Mammary epithelial cell (primary cell): ENCODE results near the gene C3orf62.

Experiments
- EZH2 ChIP-seq: IDR thresholded peaks from 2 replicates; pipeline ENCODE4 v1.6.1; 2012; ENCODE audit warnings: low read length, inconsistent platforms, borderline replicate concordance
- TF ChIP-seq, protein P1 (sequence below), 2 donors: IDR thresholded peaks in 1 of 2; conservative IDR thresholded peaks in 1 of 2; 2 replicates each; pipeline ENCODE4 v1.5.1; 2011 to 2012; ENCODE audit warnings: inconsistent platforms in 2 of 2, low read length in 2 of 2, mild to moderate bottlenecking in 2 of 2, control low read depth in 1 of 2, low read depth in 1 of 2; ENCODE audit not compliant: insufficient read depth in 1 of 2; ENCODE audit errors: extremely low read depth in 1 of 2

DNA sequence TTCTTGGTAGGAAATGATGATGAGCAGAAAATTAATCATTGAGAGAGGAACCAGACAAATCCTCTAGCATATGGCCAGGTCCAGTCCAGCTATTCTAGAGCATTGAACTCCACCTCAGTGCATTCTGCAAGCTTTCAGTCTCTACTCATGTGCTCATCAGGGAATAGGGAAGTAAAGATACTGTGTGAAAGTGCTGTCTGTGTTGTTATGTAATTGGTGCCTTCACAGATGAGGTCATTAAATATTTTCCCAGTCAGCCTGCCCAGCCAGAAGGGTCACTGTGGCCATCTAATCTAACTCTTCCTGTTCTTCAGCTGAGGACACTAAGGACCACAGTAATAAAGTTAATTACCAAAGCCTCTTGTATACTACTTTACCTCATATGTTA is 28.2 kb downstream of the C3orf62 start:
- TF ChIP-seq, protein P1, sequence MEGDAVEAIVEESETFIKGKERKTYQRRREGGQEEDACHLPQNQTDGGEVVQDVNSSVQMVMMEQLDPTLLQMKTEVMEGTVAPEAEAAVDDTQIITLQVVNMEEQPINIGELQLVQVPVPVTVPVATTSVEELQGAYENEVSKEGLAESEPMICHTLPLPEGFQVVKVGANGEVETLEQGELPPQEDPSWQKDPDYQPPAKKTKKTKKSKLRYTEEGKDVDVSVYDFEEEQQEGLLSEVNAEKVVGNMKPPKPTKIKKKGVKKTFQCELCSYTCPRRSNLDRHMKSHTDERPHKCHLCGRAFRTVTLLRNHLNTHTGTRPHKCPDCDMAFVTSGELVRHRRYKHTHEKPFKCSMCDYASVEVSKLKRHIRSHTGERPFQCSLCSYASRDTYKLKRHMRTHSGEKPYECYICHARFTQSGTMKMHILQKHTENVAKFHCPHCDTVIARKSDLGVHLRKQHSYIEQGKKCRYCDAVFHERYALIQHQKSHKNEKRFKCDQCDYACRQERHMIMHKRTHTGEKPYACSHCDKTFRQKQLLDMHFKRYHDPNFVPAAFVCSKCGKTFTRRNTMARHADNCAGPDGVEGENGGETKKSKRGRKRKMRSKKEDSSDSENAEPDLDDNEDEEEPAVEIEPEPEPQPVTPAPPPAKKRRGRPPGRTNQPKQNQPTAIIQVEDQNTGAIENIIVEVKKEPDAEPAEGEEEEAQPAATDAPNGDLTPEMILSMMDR (conservative IDR thresholded peaks at IDR 0.05 in 1 of 2, IDR thresholded peaks at IDR 0.05 in 1 of 2; ENCODE audit: extremely low read depth in 1 of 2, insufficient read depth in 1 of 2, low read depth in 1 of 2, low read length in 2 of 2), result no peak
- no peak for TF ChIP-seq EZH2
